Activated CD4-positive, CD25-positive, alpha-beta regulatory T cell (primary cell): Measurements from ENCODE around the gene NTRK3.
"Not testable (repeated sequence)": the region's sequence is repeated elsewhere in the genome, so short reads cannot be mapped to it uniquely, and the experiment has no call there.

Source experiments
- DNase-seq, 4 experiments: peaks; one replicate each; lab custom pipeline; 2025; lab: John Stamatoyannopoulos, UW

NTRK3 gene

DNA sequence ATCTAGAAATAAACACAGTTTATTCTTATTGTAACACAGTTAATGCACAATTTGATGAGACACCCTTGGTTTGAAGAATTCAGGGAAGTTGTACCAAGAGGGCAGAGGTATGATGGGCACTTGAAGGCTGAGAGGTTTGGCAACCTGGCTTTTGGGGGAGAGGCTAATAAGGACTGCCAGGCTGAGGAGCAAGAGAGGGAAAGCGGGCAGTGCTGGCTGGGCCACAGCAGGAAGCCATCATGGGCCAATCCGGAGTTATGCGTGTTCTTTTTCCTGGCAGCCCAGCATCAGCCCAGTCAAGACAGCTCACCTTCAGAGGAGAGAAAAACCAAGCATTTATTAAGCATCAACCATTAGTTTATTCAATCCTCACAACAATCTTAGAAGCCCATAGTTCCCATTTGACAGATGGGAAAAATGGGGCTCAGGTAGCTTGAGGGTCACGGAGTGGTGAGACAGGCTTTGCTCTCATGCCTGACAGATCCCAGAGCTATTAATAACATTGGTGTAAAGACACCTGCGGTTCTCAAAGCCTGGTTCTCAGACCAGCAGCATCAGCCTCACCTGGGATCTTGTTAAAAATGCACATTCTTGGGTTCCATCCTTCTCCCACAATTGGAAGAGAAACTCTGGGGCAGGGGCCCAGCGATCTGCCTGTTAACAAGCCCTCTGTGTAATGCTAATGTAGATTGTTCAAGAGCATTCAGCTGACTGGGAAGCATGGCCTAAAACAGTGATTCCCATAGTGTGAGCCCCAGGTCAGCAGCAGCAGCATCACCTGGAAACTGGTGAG, 183.7 kb downstream of the NTRK3 start:
- DNase-seq = no peak

DNA sequence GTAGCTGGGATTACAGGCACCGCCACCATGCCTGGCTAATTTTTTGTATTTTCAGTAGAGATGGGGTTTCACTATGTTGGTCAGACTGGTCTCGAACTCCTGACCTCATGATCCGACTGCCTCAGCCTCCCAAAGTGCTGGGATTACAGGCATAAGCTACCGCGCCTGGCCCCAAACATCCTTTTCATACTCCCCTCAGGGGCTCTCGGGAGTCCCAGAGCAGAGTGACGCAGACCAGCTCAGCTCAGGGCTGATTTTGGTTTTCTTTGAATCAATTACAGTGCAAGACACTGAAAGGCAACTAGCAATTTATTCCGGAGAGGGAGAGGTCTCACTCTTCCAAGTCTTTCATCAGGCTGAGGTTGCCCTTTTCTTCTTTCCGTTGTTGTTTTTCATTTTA, 184.4 kb downstream of the NTRK3 start:
- not testable (repeated sequence) for DNase-seq

DNA sequence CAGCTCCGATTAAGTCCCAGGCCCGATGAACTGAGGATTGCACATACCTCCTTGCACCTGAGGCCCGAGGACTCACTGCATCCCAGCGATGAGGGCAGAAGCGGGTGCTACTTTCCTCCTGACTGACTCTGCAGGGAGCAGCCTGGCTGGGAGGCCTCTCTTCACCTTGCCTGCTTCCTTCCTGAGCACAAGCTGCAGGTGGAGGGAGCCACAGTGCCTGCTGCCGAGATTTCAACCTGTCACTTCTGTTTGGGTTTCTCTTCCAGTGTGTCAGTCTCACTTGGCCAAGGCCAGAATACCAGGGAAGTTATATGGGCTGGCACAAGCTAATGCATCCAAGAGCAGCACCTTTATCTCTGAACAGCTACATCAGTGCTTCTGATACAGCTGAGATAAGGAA, 185.4 kb downstream of the NTRK3 start:
- no peak for DNase-seq

DNA sequence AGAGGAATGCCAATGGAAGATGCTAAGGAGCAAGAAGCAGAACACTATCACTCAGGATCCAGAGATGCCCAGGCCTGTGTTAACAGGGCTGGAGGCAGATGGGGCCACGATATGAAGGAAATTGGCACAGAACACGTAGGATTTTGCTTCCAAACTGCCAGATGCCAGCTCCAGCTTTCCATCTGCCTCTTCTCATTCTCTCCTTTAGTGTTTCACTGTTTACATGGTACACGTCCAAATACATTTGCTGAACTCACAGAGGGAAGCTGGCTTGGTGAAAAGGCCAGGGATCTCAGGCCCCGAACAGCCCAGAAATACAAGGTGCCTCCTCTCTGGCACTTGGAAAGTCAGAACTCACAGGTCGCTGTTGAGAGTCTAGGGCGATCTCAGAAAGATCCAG, 187.0 kb downstream of the NTRK3 start:
- no peak for DNase-seq

DNA sequence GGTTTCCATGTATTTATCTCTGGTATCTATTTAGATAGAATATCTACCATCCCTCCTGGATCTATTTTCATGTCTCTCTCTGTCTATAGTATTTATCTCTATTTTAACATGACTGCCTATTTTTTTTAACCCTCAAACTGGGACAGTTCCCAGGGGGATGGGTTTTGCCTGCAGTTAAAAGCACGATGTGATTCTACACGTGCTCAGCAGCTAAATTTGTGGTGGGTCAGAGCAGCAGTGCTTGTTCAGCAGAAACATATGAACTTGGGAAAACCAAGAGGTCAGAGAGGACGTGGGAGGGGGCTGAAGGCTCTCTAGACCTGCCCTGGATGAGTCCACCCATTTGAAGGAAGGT, 189.2 kb downstream of the NTRK3 start:
- DNase-seq = no peak

DNA sequence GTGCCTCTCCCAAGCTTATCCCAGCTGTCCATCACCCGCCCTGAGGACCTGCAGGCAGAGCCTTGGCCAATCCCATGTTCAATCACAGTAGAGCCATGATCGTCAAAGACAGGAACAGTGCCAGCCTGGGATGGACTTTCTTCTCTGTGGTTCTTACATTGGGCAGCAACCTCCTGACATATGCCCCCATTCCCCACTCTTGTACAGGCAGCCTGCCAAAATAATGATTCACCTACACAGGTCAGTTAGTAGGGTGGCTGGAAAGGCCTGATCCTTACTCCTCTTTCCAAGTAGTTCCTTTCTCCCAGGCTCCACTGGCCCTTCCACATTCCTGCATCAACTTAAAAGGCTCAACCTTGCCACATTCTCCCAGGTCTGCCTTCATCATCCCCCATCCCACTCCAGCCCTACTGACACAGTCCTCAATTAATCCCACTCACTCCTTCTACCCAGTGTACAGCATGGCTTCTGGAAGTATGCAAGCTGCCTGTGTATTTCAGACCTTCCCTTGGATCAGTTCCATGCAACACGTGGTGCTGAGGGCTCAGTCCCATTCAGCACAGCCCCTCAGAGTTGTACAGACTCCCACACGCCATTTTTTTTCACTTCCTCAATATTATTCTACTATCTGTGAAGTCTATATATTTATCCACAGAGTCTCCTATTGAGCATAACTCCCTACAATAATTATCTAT, 189.8 kb downstream of the NTRK3 start:
- no peak for DNase-seq

DNA sequence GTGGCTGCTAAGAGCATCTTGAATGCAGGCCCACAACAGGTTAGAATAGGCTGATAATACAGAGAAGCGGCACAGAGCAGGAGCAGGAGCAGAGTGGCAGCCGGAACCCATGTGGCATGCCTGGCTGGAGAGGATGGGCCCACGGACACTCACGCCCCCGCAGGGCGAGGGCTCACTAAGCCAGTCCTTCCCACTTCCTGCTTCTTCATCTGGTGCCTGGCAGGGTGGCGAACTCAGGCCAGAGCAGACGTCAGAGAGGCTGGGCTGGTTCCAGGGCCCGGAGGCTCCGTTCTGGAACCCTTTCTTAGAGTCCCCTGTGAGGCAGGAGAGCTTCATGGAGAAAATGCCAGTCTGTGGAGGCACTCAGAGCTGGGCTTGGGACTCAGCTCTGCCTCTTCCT, 195.1 kb downstream of the NTRK3 start:
- DNase-seq = no peak

DNA sequence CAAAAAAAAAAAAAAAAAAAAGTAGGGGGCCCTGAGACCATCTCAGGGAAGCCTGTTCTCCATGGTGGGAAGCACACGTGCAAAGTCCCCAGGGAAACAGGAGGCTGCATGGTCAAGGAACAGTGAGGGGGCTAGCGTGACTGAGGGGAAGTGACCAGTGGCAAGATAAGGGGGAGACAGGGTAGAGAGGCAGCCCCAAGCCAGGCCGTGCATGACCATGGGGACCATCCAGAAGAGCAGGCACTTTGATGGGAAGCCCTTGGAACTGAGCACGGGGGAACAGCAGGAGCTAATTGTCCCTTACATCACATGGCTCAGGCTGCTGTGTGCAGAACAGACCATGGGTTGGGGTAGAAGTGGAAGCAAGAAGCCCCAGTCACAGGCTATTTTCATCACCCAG, 196.2 kb downstream of the NTRK3 start:
- no peak for DNase-seq

DNA sequence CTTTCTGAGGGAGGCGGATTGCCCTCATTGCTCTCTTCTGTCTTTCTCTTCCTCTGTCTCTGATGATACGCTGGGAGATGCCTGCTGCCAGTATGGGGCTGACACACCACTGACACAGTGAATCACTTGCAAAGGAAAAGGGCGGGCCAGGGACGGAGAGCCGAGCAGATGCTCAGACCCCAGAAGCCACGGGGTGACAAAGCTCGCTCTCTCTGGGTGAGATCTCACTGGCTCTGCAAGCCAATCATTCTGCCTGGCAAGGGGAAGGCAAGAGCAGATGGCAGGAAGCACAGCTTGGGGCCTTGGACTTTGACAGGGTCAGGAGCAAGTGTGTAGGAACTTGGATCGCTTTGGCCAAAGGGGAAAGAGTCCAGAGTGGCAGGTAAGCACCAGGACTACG, 198.7 kb downstream of the NTRK3 start:
- no peak for DNase-seq

DNA sequence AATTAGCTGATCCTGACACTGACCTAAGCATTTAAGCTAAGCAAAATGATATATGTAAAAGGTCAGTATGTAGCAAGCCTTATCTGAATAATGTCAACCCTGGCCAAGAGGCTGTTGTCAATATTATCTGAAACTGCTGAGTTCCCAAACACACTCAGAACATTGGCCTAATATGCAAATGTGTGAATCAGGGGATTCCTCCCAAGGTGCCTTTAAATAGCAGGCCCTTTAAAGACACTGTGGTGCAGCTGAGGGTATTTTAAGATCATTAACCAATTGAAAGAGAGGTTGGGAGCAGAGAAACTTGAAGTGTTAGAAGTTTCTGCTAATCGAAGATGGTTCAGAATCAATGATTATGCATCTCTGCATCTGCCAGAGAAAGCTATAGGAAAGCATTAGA, 207.0 kb downstream of the NTRK3 start:
- no peak for DNase-seq

DNA sequence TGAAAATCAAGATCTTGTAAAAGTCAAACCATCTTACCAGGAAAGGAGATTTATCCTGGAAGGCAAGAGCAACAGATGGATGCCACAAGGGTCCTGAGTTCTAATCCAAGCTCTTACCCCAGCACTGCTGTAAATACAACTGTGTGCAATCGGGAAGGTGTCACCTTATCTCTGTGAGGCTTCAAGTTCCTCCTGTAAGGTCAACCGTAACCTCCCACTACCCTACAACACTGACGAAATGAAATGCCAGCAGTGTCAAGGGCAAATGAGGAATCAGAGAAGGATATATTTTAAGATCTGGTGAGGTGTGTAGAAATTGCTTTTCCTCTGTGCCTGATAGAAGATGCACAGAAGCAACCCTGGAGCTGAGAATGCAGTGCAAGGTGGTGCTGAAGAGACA, 207.8 kb downstream of the NTRK3 start:
- DNase-seq = no peak

DNA sequence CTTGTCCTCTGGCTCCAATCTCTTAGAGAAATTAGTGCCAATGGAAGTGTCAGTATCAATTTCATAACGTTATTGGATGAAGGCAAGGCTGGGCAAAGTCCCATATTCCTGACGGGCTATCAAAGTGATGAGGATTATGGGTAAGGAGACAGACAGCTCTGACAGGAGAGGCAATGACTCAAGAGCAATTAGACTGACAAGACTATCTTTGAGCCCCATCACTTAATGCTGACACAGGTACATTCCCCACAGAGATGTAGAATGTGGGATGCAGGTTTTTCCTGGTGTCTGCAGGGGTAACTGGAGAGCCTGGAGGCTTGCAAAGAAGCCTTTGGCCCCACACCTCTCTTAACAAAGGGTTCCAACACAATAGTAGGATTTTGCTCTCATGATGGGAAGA, 208.3 kb downstream of the NTRK3 start:
- DNase-seq = no peak

DNA sequence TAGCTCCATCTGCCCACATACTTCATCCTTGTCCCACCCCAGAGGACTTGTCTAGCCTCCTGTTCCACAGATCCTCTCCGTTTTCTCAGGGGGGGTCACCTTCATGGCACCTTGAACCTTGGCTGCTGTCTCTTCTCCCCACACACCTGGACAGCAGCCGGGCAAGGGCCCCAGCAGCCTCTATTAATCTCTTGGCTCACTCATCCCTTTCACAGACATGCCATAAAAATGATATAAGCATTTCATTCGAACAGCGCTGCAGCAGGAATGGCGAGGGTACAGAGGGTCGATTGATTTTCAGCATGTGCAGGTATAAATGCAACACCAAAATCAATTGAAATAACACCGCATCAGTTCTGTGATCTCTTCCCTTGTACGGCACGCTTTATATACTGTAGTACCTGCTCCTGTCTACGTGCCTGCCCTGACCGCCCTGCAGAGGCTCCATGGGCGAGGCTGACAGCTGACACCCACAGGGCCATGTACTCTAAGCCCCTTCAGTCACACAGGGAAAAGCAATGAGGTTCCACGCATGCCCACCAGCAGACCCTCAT, 209.9 kb downstream of the NTRK3 start:
- no peak for DNase-seq

DNA sequence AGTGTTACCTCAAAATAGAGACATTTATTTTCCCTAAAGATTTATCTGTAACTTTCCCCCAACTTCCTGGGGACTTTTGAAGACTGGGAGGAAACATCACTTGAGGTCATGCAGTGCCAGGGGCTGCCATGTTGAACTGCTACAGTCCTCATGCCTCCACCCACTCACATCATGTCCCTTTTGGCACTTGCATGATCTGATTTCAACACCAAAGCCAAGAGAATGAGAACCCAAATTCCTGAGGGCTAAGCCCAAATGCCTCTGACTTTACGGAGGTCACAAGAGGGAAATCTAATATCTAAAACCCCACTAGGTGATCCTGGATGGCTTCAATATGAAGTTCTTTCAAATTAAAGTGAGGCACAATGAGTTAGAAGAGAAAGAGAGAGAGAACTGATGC, 213.1 kb downstream of the NTRK3 start:
- DNase-seq = no peak

DNA sequence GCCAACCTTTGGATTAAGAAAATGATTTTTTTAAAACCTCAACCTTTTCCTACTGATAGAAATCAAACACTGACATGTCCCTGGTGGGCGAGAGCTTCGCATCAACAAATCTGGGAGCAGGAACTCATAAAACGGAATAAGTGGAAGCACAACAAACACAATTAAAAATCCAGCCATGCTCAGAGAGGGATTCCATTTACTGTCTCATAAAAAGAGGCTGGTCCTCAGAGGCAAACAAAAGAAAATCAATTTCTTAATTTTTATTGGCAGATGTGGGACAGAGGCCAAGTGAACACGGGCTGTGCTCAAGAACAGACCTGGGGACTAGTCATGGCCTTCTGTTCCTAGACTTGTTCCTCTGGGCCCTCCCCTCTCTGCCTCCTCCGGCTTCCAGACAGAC, 214.5 kb downstream of the NTRK3 start:
- DNase-seq = no peak

DNA sequence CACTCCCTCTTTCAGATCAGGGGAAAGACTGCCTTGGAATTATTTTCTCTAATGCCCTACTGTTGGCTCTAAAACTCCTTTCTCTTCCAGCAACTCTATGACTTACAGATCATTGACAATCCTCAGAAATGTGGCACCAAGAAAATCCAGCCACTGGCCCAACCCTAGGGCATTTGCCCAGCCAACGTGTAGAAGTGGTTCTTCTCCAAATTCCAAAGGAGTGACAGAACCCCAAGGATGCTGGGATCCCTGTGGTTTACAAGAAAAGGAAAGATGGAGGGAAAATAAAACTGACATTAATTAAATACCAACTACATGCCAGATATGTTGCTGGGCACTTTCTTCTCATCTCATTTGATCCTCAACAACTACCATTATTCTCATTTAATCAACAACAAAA, 216.0 kb downstream of the NTRK3 start:
- no peak for DNase-seq

DNA sequence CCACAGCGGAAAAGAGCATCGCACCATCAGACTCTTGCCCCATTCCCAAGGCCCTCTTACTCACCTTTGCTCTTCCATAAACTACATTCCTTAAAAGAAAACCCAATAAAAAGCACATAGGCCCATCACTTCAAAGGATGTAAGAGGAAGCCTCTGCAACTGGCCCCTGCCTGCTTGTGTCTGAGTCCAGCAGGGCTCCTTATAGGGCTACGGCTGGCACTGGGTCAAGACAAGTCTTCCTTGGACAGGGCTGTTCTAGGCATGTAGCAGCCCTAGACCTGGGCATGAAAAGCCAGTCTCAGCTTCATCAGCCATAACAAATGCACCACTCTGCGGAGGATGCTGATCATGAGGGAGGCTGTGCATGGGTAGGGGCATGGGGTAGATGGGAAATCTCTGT, 218.3 kb downstream of the NTRK3 start:
- DNase-seq = no peak

DNA sequence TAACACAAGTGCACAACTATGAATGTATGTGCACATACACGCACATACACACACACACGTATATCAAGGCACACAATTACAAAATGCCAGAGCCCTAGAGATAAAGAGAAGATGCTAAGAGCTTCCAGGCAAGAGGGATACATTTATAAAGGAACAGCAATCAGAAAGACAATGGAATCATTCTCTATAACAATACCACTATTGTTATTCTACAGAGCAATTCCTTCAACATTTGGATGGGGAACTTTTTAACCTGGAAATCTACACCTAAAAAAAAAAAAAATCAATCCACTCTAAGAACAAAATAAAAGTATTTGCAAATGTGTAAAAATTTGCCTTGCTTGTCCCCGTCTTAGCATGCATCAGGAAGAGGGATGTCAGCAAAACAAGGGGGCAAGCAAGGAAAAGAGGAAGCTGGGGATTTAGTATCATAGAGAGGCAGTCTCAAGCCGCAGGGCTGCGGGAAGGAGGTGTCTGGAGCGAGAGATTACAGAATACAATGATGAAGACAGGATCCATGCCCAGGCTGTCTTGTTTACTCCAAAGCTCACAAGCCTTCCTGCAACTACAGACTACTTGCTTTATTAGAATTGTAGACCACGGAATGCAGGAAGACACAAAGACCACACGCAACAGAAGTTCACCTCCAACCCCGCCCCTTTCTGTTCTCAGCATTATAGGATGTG, 220.2 kb downstream of the NTRK3 start:
- DNase-seq = no peak

DNA sequence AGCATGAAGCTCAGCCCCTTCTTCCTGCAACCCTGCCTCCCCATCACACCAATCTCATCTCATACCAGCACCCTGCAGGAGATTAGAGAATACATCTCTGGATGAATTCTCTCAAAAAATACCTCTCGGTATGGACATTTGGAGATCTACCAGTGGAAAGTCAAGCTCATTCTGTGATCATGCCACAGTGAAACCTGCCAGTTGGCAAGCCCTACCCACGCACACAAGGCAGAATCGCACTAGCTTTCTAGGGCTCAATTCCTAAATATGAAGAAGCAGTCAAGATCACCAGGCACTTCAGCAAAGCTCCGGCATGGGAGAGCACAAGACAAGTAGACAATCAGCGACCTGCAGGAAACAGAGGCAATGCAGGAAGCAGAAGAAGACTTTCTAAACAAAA, 221.2 kb downstream of the NTRK3 start:
- no peak for DNase-seq

DNA sequence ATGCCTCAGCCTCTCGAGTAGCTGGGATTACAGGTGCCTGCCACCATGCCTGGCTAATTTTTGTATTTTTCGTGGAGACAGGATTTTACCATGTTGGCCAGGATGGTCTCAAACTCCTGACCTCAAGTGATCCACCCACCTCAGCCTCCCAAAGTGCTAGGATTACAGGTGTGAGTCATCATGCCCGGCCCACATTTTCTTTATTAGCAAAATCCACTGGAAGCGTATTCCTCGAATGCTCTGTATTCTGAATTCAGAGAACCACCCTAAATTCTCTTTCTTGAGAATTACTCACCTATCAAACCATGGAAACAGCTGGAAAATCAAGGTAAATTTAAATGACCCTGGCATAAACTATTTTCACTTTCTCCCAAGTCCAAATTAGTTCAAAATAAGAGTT, 223.1 kb downstream of the NTRK3 start:
- not testable (repeated sequence) for DNase-seq

DNA sequence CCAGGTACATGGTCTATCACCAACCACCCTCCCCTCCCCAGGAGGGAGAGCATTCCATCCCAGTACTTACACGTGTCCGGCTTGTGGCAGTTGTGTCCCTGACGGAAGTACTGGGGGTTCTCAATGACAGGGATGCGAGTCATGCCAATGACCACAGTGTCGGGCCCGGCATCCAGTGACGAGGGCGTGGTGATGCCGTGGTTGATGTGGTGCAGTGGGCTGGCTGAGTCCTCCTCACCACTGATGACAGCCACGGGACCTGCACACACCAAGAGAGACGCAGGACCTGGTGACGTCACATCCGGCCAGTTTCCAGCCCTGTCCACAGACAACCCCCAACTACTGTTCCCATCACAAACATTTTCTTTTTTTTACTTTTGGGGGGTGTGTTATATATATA, 223.8 kb downstream of the NTRK3 start:
- DNase-seq = no peak

DNA sequence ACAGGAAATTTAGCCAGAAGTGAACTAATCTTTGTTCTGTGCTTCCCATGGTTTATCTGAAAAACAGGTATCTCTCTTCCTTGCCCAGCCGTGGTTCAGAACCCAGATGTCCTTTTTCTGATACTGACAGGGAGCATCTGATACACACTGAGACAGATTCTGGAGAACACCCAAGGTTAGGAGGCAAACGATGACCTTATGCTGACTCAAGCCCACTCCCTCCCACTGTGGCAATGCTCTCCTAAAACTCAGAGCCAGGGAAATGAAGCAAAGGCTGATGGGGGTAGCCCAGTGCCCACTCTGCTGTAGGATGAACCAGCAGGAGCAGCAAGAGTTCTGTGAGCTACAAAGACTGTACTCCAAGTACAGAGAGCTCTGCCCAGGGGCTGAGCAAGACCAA, 225.1 kb downstream of the NTRK3 start:
- DNase-seq = no peak

DNA sequence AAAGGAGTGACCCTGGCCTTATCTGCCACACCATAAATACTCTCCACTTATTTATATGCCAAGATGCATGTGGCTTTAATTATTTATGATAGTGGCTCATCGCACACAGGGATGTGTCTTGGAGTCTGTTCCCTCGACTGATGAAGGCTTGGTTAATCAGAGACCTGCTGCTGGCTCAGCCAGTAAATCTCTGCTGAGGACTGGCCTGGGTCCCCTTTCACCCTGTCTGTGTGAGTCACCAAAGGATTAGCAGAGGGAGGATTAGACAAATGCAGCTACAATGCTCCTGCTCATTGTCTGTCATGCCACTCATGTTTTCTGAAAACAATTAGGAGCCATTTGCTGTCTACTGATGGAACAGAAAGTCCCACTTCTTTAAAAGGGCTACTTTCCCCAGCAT, 226.8 kb downstream of the NTRK3 start:
- no peak for DNase-seq
